ENCODE results near the gene CDK2. TPM values are rescaled to one million over a fixed set of nuclear protein-coding genes. Genes with fewer than 3 reads are reported as not detected.

CDK2 gene
- polyA plus RNA-seq, 1 donor from 2014 or later: 8.9 TPM

Other genes with a start within 250 kb of the CDK2 start
- gene RDH5, start 246.4 kb upstream of the CDK2 start, polyA plus RNA-seq: 2.2 TPM
- 171 TPM for gene CD63, start 237.8 kb upstream of the CDK2 start, polyA plus RNA-seq
- 1.1 TPM for gene GDF11, start 223.7 kb upstream of the CDK2 start, polyA plus RNA-seq
- gene SARNP, start 149.1 kb upstream of the CDK2 start, polyA plus RNA-seq: 94.2 TPM
- gene ORMDL2, start 148.8 kb upstream of the CDK2 start, polyA plus RNA-seq: 97.5 TPM
- 35.9 TPM for gene DNAJC14, start 137.2 kb upstream of the CDK2 start, polyA plus RNA-seq
- gene MMP19, start 123.9 kb upstream of the CDK2 start, polyA plus RNA-seq: not detected
- 76.5 TPM for gene PYM1, start 38.9 kb upstream of the CDK2 start, polyA plus RNA-seq
- gene DGKA, start 35.7 kb upstream of the CDK2 start, polyA plus RNA-seq: 114 TPM
- gene PMEL, start 788 bp upstream of the CDK2 start, polyA plus RNA-seq: 1.1 TPM
- gene RAB5B, start 7.2 kb downstream of the CDK2 start, polyA plus RNA-seq: 54.7 TPM
- 1.3 TPM for gene SUOX, start 30.4 kb downstream of the CDK2 start, polyA plus RNA-seq
- 0.35 TPM for gene IKZF4, start 54.2 kb downstream of the CDK2 start, polyA plus RNA-seq
- gene RPS26, start 75.1 kb downstream of the CDK2 start, polyA plus RNA-seq: 1,297 TPM
- gene ERBB3, start 113.3 kb downstream of the CDK2 start, polyA plus RNA-seq: 0.83 TPM
- gene PA2G4, start 137.7 kb downstream of the CDK2 start, polyA plus RNA-seq: 112 TPM
- gene RPL41, start 149.8 kb downstream of the CDK2 start, polyA plus RNA-seq: 8,874 TPM
- gene ZC3H10, start 151.4 kb downstream of the CDK2 start, polyA plus RNA-seq: 2.9 TPM
- 156 TPM for gene ESYT1, start 161.4 kb downstream of the CDK2 start, polyA plus RNA-seq
- 25.2 TPM for gene MYL6B, start 185.8 kb downstream of the CDK2 start, polyA plus RNA-seq
- 1,656 TPM for gene MYL6, start 191.5 kb downstream of the CDK2 start, polyA plus RNA-seq
- gene SMARCC2, start 222.7 kb downstream of the CDK2 start, polyA plus RNA-seq: 81.9 TPM